Body of pancreas (tissue), 4 donors: ENCODE data around the gene HTATIP2.

Experiments
- POLR2A ChIP-seq, 3 donors: fragments of 450-650 bp; IDR thresholded peaks; one replicate each; pipeline ENCODE4 v1.6.1; 2016; ENCODE audit warnings: antibody characterized with exemption in 3 of 3, mild to moderate bottlenecking in 2 of 3
- TF ChIP-seq, protein P1 (sequence below), 7 experiments: fragments of 450-650 bp in 4 of 7; fragments of 200-600 bp in 3 of 7; sonication (generic) in 3 of 7; IDR thresholded peaks; one replicate each; pipeline ENCODE4 v1.5.1; 2016 to 2019; ENCODE audit warnings: antibody characterized with exemption in 7 of 7

DNA sequence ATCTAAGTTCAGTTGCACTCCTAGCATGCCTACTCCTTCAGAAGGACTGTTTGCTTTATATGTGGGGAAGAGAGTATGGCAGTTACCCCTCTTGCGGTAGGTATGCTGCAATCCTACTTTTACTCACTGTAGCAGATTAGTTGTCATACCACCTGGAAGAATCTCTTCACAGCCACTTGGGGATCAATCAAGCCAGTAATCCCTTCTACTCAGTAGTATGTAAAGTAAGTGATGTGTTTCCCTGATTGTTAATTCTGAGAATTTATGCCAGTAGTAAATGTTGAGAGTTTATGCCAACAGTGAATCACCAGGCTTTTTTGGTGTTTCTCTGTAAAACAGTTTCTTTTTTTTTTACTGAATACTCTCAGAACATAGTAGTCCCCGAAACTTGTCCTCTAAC is 58.4 kb downstream of the HTATIP2 start:
- TF ChIP-seq, protein P1, sequence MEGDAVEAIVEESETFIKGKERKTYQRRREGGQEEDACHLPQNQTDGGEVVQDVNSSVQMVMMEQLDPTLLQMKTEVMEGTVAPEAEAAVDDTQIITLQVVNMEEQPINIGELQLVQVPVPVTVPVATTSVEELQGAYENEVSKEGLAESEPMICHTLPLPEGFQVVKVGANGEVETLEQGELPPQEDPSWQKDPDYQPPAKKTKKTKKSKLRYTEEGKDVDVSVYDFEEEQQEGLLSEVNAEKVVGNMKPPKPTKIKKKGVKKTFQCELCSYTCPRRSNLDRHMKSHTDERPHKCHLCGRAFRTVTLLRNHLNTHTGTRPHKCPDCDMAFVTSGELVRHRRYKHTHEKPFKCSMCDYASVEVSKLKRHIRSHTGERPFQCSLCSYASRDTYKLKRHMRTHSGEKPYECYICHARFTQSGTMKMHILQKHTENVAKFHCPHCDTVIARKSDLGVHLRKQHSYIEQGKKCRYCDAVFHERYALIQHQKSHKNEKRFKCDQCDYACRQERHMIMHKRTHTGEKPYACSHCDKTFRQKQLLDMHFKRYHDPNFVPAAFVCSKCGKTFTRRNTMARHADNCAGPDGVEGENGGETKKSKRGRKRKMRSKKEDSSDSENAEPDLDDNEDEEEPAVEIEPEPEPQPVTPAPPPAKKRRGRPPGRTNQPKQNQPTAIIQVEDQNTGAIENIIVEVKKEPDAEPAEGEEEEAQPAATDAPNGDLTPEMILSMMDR (IDR thresholded peaks at IDR 0.05) = no peak
- no peak for TF ChIP-seq POLR2A (IDR thresholded peaks at IDR 0.05)
